ENCODE results near the gene CALML3. TPM values are rescaled to one million over a fixed set of nuclear protein-coding genes. Genes with fewer than 3 reads are reported as not detected.
A peak's percentile ranks its signal among the peaks of the same experiment; 100 is the strongest.

The CALML3 gene
- total and polyA plus RNA-seq, 4 donors, result 0.02 to 0.11 (median 0.04) TPM; not detected in 1

- WGBS, 2 donors, result 92 to 100% methylated on average over 2 of the region's 2 CpGs
- H3K4me1 ChIP-seq (ENCODE audit: control insufficient read depth in 5 of 5, insufficient read depth in 5 of 5, low read length in 5 of 5), result peaks cover 0 to 10% (median 5%) of the 10 kb centered on the region in 5 donors
- H3K36me3 ChIP-seq (ENCODE audit: control insufficient read depth in 4 of 4, insufficient read depth in 4 of 4, low read length in 4 of 4), result no peaks in the 10 kb centered on the region
- DNase-seq (no peak), ATAC-seq (ENCODE audit: insufficient read depth, low FRiP score) (no peak)
- H3K27me3 ChIP-seq (ENCODE audit: control insufficient read depth in 3 of 3, insufficient read depth in 3 of 3, low read length in 2 of 3), result no peaks in the 10 kb centered on the region
- no peak overlapping the region for H3K27ac ChIP-seq (ENCODE audit: low read depth in 1 of 2, low read length in 1 of 2)
- TF ChIP-seq CTCF (IDR thresholded peaks at IDR 0.05; ENCODE audit: control extremely low read depth, extremely low read depth), result no peak
- H3K9ac ChIP-seq (ENCODE audit: insufficient read depth in 1 of 2, low read length in 2 of 2), result no peak overlapping the region
- no peaks in the 10 kb centered on the region for H3K9me3 ChIP-seq (ENCODE audit: control insufficient read depth in 4 of 4, insufficient read depth in 3 of 4, low read length in 3 of 4)
- no peak overlapping the region for H3K4me3 ChIP-seq
Measured at GRCh38 chr10:5567477-5567876, 42.7 kb downstream of the CALML3 start.

GRCh38 chr10:5568984-5569383 is 44.2 kb downstream of the CALML3 start:
- 92 to 97% methylated on average over 2 of the region's 2 CpGs for WGBS, 2 donors
- H3K27me3 ChIP-seq (ENCODE audit: control insufficient read depth in 3 of 3, insufficient read depth in 3 of 3, low read length in 2 of 3), result no peaks in the 10 kb centered on the region
- ATAC-seq (ENCODE audit: insufficient read depth, low FRiP score), result no peak
- no peak overlapping the region for H3K9ac ChIP-seq (ENCODE audit: insufficient read depth in 1 of 2, low read length in 2 of 2)
- TF ChIP-seq CTCF (IDR thresholded peaks at IDR 0.05; ENCODE audit: control extremely low read depth, extremely low read depth), result no peak
- no peak overlapping the region for H3K4me3 ChIP-seq
- H3K9me3 ChIP-seq (ENCODE audit: control insufficient read depth in 4 of 4, insufficient read depth in 3 of 4, low read length in 3 of 4), result no peaks in the 10 kb centered on the region
- no peak overlapping the region for H3K27ac ChIP-seq (ENCODE audit: low read depth in 1 of 2, low read length in 1 of 2)
- peaks cover 0 to 9% (median 5%) of the 10 kb centered on the region in 5 donors for H3K4me1 ChIP-seq (ENCODE audit: control insufficient read depth in 5 of 5, insufficient read depth in 5 of 5, low read length in 5 of 5)
- DNase-seq, result peak in 1 of 3 donors; percentile 9
- H3K36me3 ChIP-seq (ENCODE audit: control insufficient read depth in 4 of 4, insufficient read depth in 4 of 4, low read length in 4 of 4), result no peaks in the 10 kb centered on the region

- WGBS, 2 donors, result 84 to 92% methylated on average over 2 of the region's 2 CpGs
- Histone ChIP-seq H3K4me3 (no peak overlapping the region), H3K27ac (ENCODE audit: low read depth in 1 of 2, low read length in 1 of 2) (no peak overlapping the region), H3K27me3 (ENCODE audit: control insufficient read depth in 3 of 3, insufficient read depth in 3 of 3, low read length in 2 of 3) (no peaks in the 10 kb centered on the region), H3K4me1 (ENCODE audit: control insufficient read depth in 5 of 5, insufficient read depth in 5 of 5, low read length in 5 of 5) (peaks cover 0 to 3% (median 2%) of the 10 kb centered on the region in 5 donors), H3K9ac (ENCODE audit: insufficient read depth in 1 of 2, low read length in 2 of 2) (no peak overlapping the region), H3K36me3 (ENCODE audit: control insufficient read depth in 4 of 4, insufficient read depth in 4 of 4, low read length in 4 of 4) (no peaks in the 10 kb centered on the region), H3K9me3 (ENCODE audit: control insufficient read depth in 4 of 4, insufficient read depth in 3 of 4, low read length in 3 of 4) (no peaks in the 10 kb centered on the region)
- TF ChIP-seq CTCF (IDR thresholded peaks at IDR 0.05; ENCODE audit: control extremely low read depth, extremely low read depth), result no peak
- ATAC-seq (ENCODE audit: insufficient read depth, low FRiP score) (no peak), DNase-seq (no peak)
Measured at GRCh38 chr10:5569568-5569967, 44.8 kb downstream of the CALML3 start.

GRCh38 chr10:5570007-5570655 is 45.4 kb downstream of the CALML3 start:
- Histone ChIP-seq H3K36me3 (ENCODE audit: control insufficient read depth in 4 of 4, insufficient read depth in 4 of 4, low read length in 4 of 4) (no peaks in the 10 kb centered on the region), H3K27ac (ENCODE audit: low read depth in 1 of 2, low read length in 1 of 2) (no peak overlapping the region), H3K27me3 (ENCODE audit: control insufficient read depth in 3 of 3, insufficient read depth in 3 of 3, low read length in 2 of 3) (no peaks in the 10 kb centered on the region), H3K4me1 (ENCODE audit: control insufficient read depth in 5 of 5, insufficient read depth in 5 of 5, low read length in 5 of 5) (no peaks in the 10 kb centered on the region), H3K9ac (ENCODE audit: insufficient read depth in 1 of 2, low read length in 2 of 2) (no peak overlapping the region), H3K4me3 (no peak overlapping the region), H3K9me3 (ENCODE audit: control insufficient read depth in 4 of 4, insufficient read depth in 3 of 4, low read length in 3 of 4) (no peaks in the 10 kb centered on the region)
- ATAC-seq (ENCODE audit: insufficient read depth, low FRiP score) (no peak), DNase-seq (no peak)
- 78 to 88% methylated on average over 24 of the region's 24 CpGs for WGBS, 2 donors
- no peak for TF ChIP-seq CTCF (IDR thresholded peaks at IDR 0.05; ENCODE audit: control extremely low read depth, extremely low read depth)

All from lung (tissue), 12 donors.